GM21360 (cell line): Measurements from ENCODE around the gene TMEM168.
"Not testable (repeated sequence)": the region's sequence is repeated elsewhere in the genome, so short reads cannot be mapped to it uniquely, and the experiment has no call there.

Experiments used
- ATAC-seq: cut with Tn5 transposase; IDR thresholded peaks from one replicate; pipeline ENCODE4 v1.9.1; 2021; ENCODE audit warnings: mild to moderate bottlenecking, moderate library complexity; ENCODE audit not compliant: unreplicated experiment

Gene TMEM168

DNA sequence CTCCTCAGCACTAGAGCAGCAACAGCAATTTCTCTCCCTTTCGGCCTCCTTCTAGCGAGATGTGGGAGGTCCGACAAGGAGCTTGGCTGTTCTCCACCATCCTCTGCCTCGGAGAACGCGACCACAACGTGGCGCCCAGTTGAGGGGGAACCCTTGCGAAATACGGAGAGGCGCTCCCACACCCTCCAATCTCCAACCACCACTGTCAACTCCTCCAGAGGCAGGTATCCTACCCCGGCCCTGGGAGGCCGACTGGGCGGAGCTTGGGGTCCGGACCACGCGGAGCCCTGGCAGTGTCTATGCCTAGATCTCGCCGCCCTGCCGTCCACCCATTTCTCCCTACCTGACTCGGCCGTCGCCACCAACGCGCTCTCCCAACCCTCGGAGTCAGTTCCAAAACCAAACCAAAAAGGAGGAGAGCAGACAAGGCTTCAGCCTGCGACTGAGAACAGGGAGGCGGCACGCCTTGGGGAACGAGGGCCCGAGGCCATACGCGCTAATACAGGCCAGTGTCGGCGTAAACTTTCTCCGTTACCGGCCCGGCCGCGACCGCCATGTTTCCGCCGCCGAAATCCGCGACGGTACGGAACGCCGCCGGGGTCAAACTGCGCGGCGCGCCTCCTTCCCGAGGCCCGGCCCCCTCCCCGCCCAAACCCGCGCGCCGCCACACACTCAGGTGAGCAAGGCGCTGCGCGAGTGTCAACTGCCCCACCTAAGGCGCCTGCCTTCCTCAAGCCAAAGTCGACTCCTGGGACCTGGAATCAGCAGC is at the start of gene TMEM168:
Gene TMEM168, minus strand, starts transcription at position 577 of the 769 bp plus-strand sequence. CDS start 5,568 bp downstream, outside the sequence.
- peak; percentile 88 for ATAC-seq

DNA sequence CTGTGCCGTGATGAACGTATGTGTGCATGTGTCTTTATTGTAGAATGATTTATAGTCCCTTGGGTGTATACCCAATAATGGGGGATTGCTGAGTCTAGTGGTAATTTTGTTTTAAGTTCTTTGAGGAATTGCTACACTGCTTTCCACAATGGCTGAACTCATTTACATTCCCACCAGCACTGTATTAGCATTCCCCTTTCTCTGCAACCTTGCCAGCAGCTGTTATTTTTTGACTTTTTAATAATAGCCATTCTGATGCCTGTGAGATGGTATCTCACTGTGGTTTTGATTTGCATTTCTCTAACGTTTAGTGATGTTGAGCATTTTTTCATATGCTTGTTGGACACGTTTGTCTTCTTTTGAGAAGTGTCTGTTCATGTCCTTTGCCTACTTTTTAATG is 45.7 kb upstream of the TMEM168 start:
- not testable (repeated sequence) for ATAC-seq

GRCh38 chr7:112833082-112833481 is 42.9 kb upstream of the TMEM168 start:
- no peak for ATAC-seq

DNA sequence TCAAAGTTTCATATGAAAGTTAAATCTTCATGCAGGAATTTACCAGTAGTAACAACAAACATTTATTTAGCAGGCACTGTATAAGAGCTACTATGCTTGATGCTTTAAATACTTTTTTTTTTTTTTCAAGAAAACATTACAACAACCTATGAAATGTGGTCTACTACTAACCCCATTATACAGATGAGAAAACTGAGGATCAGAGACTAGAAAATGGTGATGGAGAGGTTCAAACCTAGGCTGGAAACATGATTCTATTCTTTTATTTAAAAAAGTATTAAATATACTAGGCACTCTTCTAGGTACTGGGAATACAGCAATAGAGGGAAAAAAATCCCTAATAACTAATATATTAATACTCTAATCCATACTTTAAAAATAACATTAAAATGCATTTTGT is 40.6 kb upstream of the TMEM168 start:
- ATAC-seq = no peak

DNA sequence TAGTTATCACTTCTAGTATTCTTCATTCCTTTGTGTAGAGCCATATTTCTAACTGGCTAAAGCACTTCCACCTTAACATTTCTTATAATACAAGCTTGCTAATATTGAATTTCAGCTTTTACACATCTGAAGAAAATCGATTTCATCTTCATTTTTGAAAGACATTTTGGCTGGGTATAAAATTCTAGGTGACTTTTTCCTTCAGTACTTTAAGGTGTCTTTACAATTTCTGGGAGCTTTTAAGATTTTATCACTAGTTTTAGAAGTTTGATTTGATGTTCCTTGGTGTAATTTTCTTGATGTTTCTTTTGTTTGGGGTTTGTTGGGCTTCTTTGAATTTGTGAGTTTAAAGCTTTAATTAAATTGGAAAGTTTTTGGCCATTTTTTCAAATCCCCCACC is 38.5 kb upstream of the TMEM168 start:
- ATAC-seq = no peak

DNA sequence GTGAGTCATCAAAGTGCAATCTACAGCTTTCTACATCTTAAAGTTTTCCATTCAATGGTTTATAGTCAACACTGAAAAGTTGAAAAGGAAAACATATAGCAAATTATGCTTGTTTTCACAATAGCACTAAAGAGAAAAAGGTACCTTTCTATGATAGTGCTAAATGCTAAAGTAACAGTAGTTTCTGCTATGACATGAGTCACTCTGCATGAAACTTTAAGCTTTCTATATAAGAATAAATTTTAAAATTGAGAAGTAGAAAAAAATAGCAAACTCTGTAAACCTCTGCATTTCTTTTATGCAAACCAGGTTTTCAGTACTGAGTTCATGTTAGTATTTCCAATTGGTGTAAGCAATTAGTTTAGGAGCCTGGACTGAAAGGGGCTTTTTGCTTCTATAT is 31.2 kb upstream of the TMEM168 start:
- no peak for ATAC-seq

- ATAC-seq = no peak
Observed at GRCh38 chr7:112819536-112819935, 29.3 kb upstream of the TMEM168 start.

DNA sequence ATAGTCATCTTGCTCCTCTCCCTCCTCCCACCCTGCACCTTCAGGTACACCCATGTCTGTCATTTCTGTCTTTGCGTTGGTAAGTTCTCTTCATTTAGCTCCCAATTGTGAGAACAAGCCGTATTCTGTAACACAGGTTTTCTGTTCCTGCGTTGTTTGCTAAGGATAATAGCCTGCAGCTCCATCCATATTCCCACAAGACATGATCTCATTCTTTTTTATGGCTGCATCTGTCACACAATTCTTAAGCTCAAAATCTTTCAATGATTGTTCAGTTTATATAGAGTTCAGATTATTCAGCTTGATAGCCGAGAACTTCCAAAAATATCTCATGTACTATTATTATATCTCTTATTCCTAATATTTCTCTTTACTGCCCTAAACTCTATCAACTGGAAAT is 16.0 kb upstream of the TMEM168 start:
- no peak for ATAC-seq

- ATAC-seq = no peak
Observed at GRCh38 chr7:112802406-112802805, 12.2 kb upstream of the TMEM168 start.

- ATAC-seq = no peak
Observed at GRCh38 chr7:112800486-112800885, 10.3 kb upstream of the TMEM168 start.

- ATAC-seq = no peak
Observed at GRCh38 chr7:112799448-112800120, 9.4 kb upstream of the TMEM168 start.

GRCh38 chr7:112798274-112799159 is 8.3 kb upstream of the TMEM168 start:
- ATAC-seq = no peak

DNA sequence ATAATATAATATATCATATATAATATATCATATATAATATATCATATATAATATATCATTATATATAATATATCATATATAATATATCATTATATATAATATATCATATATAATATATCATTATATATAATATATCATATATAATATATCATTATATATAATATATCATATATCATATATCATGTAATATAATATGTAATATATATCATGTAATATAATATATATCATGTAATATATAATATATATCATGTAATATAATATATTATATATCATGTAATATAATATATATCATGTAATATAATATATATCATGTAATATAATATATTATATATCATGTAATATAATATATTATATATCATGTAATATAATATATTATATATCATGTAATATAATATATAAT is 6.4 kb upstream of the TMEM168 start:
- not testable (repeated sequence) for ATAC-seq

- no peak for ATAC-seq
Observed at GRCh38 chr7:112792441-112792840, 2.2 kb upstream of the TMEM168 start.

DNA sequence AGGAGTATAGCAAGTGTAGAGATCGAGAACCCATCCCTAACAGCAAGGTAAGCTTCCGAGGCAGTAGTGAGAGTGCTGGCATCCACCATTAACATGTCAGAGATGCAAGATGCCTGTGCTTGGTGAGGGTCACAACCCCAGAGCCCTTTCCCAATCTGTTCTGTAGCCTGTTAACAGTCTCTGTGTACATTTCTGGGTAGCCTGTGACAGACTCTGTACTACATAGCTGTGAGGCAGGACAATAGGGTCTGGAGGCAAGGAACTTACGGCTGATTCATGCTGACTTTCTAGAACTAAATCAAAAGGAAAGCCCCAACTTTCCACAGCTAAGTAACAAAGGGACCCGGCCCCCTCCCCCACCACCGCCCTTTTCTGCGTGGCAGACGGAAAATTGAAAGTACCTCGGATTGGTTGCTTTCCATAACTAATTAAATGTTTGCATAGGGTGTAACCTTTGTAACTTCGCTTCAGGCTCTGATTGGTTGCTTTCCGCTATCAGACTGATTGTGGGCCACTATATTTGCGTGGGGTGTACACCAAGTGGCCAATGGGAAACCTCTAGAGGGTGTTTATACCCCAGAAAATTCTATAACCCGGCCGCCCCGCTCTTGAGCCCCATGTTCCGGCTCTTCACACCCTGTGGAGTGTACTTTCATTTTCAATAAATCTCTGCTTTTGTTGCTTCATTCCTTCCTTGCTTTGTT is 1.4 kb upstream of the TMEM168 start:
- no peak for ATAC-seq

DNA sequence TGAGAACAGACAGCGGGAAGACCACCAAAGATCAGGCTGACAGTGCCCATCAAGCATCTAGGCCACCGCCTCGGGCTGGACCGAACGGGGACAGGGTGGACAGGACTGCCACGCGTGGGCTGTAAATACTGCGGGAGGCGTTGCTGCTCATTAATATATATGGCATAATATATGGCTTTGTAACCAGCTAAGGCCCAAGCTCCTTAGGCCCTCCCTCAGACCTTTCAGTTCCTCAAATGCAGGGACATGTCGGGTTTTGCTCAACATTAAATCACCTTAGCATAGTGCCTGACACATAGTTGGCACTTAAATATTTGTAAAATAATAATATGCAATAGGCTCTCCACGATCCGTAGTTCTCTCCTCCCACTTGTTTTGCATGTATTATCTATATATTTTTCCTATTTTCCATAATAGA is 402 bp upstream of the TMEM168 start:
- ATAC-seq = peak; percentile 65

- no peak for ATAC-seq
Observed at GRCh38 chr7:112789453-112789816, 758 bp downstream of the TMEM168 start.

GRCh38 chr7:112788778-112789343 is 1.3 kb downstream of the TMEM168 start:
- ATAC-seq = no peak

- ATAC-seq = no peak
Observed at GRCh38 chr7:112784603-112785002, 5.6 kb downstream of the TMEM168 start.

- peak; percentile 97 for ATAC-seq
Observed at GRCh38 chr7:112782498-112782897, 7.7 kb downstream of the TMEM168 start.
